Testis (tissue), 3 donors: ENCODE results near the gene MLLT6. TPM values are rescaled to one million over a fixed set of nuclear protein-coding genes. Genes with fewer than 3 reads are reported as not detected.
A peak's percentile ranks its signal among the peaks of the same experiment; 100 is the strongest.

Experiments used
- DNase-seq: peaks from one replicate; pipeline ENCODE4 v3.0.0-alpha.2; 2019
- H3K27ac ChIP-seq, 2 donors: fragments of 200-600 bp; sonication (generic); one replicate each; pipeline ENCODE4 v1.5.1; 2019
- H3K27me3 ChIP-seq: fragments of 200-600 bp; sonication (generic); one replicate; pipeline ENCODE4 v1.5.1; 2019
- H3K36me3 ChIP-seq: fragments of 200-600 bp; sonication (generic); one replicate; pipeline ENCODE4 v1.5.1; 2017; ENCODE audit warnings: low read depth; ENCODE audit errors: missing control alignments
- H3K4me1 ChIP-seq: fragments of 200-600 bp; sonication (generic); one replicate; pipeline ENCODE4 v1.5.1; 2019
- H3K4me3 ChIP-seq, 2 donors: fragments of 200-600 bp; sonication (generic); one replicate each; pipeline ENCODE4 v1.5.1; 2017 to 2019
- H3K9me3 ChIP-seq: fragments of 200-600 bp; sonication (generic); one replicate; pipeline ENCODE4 v1.5.1; 2017
- CTCF ChIP-seq, 3 experiments: fragments of 450-650 bp in 2 of 3; fragments of 200-600 bp in 1 of 3; sonication (generic) in 1 of 3; IDR thresholded peaks; one replicate each; pipeline ENCODE4 v1.5.1; 2016 to 2019; ENCODE audit warnings: antibody characterized with exemption in 3 of 3, mild to moderate bottlenecking in 2 of 3, moderate library complexity in 1 of 3
- POLR2A ChIP-seq: fragments of 450-650 bp; IDR thresholded peaks from one replicate; pipeline ENCODE4 v1.6.1; 2017; ENCODE audit warnings: antibody characterized with exemption, mild to moderate bottlenecking, moderate library complexity
- WGBS, 2 donors: methylation state at CpG; one replicate each; pipeline ENCODE4 v1.1.5; 2018; 5-methylcytosine and 5-hydroxymethylcytosine counted together
- intact Hi-C: fragments of 100-400 bp; cut with DNase I; formaldehyde crosslinking; loops from one replicate; pipeline ENCODE4 v1.15.1; 2023; ENCODE audit warnings: low total_unique reads
- polyA plus RNA-seq: library from polyadenylated mRNA; stranded (reverse); fragments of 350-450 nt; fragmentation: Illumina TruSeq; extraction: RNeasy Lipid Tissue Mini Kit (QIAGEN cat#74804); gene quantifications from one replicate; pipeline ENCODE4 v1.2.3, GENCODE V29; 2014; ENCODE audit warnings: low read depth, low replicate concordance; ENCODE audit not compliant: insufficient read depth
- total RNA-seq, 2 donors: library from RNA; depleted of rRNA; stranded (reverse); fragments of >200 nt; gene quantifications; one replicate each; pipeline ENCODE4 v1.2.3, GENCODE V29; 2016

MLLT6 gene
- total and polyA plus RNA-seq, 3 donors from 2014 or later: 86.9 to 176 (median 157) TPM

- no peak for DNase-seq
- intact Hi-C loops: no loop called here
- WGBS, 2 donors: 90 to 95% methylated on average over 4 of the region's 4 CpGs
- no peak overlapping the region for H3K4me3 ChIP-seq
- no peak overlapping the region for H3K27ac ChIP-seq
- TF ChIP-seq CTCF (IDR thresholded peaks at IDR 0.05) (no peak), POLR2A (no peak)
- H3K27me3 ChIP-seq: no peaks in the 10 kb centered on the region
- H3K9me3 ChIP-seq: no peaks in the 10 kb centered on the region
- H3K36me3 ChIP-seq: no peaks in the 10 kb centered on the region
- H3K4me1 ChIP-seq: peaks cover 29% of the 10 kb centered on the region
These were observed 7.8 kb upstream of the MLLT6 start for GRCh38 chr17:38697061-38697820.

GRCh38 chr17:38698760-38699159 is 6.3 kb upstream of the MLLT6 start:
- no peaks in the 10 kb centered on the region for H3K27me3 ChIP-seq
- intact Hi-C loops: no loop called here
- no peaks in the 10 kb centered on the region for H3K36me3 ChIP-seq
- H3K9me3 ChIP-seq: no peaks in the 10 kb centered on the region
- DNase-seq: no peak
- no peak overlapping the region for H3K4me3 ChIP-seq
- WGBS, 2 donors: 67 to 82% methylated on average over 5 of the region's 5 CpGs
- H3K27ac ChIP-seq: no peak overlapping the region
- TF ChIP-seq CTCF (IDR thresholded peaks at IDR 0.05) (no peak), POLR2A (no peak)
- peaks cover 31% of the 10 kb centered on the region for H3K4me1 ChIP-seq

GRCh38 chr17:38701504-38702165 is 3.4 kb upstream of the MLLT6 start:
- WGBS, 2 donors: 5 to 25% methylated on average over 7 to 25 of the region's 25 CpGs
- H3K27ac ChIP-seq: peak overlapping the region; percentile 79 to 98
- peaks cover 24% of the 10 kb centered on the region for H3K4me1 ChIP-seq
- DNase-seq: peak; percentile 39
- H3K9me3 ChIP-seq: no peaks in the 10 kb centered on the region
- no peak for TF ChIP-seq POLR2A
- no peaks in the 10 kb centered on the region for H3K27me3 ChIP-seq
- intact Hi-C loops: no loop called here
- peak overlapping the region; percentile 72 to 91 for H3K4me3 ChIP-seq
- no peaks in the 10 kb centered on the region for H3K36me3 ChIP-seq

- Histone ChIP-seq H3K9me3 (no peaks in the 10 kb centered on the region), H3K4me1 (peaks cover 31% of the 10 kb centered on the region), H3K27ac (peak overlapping the region; percentile 81 to 98), H3K36me3 (no peaks in the 10 kb centered on the region), H3K4me3 (peak overlapping the region; percentile 72 to 91), H3K27me3 (no peaks in the 10 kb centered on the region)
- intact Hi-C loops: no loop called here
- WGBS, 2 donors: 1% methylated on average over 27 to 68 of the region's 81 CpGs
- DNase-seq: peak; percentile 87
- TF ChIP-seq CTCF (IDR thresholded peaks at IDR 0.05) (no peak), POLR2A (peak; percentile 20)
These were observed 2.7 kb upstream of the MLLT6 start for GRCh38 chr17:38702166-38702915.
